Amygdala (tissue), 56 donors: ENCODE measurements around the gene MEF2B.
"Not testable (repeated sequence)": the region's sequence is repeated elsewhere in the genome, so short reads cannot be mapped to it uniquely, and the experiment has no call there.

Source experiments
- DNase-seq, 56 donors: peaks; one replicate each; lab custom pipeline; 2025; lab: John Stamatoyannopoulos, UW

MEF2B gene

DNA sequence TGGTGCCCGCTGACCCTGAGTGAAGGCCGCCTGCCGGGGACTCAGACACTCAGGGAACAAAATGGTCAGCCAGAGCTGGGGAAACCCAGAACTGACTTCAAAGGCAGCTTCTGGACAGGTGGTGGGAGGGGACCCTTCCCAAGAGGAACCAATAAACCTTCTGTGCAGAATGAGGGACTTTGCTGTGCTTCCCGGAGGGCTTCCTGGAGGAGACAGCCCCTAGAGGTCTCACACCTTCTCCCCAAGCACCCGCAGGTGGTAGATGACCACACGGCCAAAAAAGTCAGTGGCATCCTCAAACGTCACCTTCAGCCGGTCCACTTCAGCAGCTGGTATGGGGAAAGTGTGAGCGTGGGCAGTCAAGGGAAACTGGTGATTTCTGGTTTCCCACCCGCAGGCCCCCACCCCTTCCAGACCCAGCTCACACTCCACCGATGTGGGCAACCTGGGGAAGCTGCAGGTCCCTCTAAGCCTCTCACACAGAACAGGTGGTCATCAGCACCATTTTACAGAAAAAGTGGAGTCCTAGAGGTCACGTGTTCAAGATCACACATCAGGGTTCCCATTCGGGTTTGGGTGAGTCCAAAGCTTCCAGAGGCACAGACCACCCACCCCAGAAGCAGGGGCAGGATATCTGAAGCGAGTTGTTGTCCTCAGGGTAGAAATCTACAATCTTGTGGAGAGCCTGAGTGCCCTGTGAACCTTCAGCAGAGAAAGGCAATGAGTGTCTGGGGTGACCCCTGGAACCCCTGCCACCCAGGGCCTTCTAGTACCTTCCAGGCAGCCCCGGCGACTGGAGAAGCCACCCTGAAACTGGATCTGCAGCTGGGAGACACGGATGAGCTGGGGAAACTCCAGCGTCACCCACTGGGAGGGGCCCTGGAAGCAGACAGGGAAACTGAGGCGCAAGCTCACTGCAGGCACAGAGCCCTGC lies 31.9 kb upstream of the MEF2B start:
- no peak for DNase-seq

DNA sequence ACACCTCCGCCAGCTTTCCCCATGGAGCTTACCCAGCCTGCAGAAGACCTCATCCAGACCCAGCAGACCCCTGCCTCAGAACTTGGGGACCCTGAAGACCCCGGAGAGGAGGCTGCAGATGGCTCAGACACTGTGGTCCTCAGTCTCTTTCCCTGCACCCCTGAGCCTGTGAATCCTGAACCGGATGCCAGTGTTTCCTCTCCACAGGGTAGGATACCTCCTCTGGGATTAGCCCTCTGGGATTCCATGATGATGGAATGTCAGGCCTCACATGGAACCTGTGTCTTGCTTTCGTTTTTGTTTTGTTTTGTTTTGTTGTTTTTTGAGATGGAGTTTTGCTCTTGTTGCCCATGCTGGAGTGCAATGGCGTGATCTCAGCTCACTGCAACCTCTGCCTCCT lies 23.9 kb upstream of the MEF2B start:
- DNase-seq, result no peak

- DNase-seq, result no peak
Measured at GRCh38 chr19:19192910-19193423, 22.9 kb upstream of the MEF2B start.

DNA sequence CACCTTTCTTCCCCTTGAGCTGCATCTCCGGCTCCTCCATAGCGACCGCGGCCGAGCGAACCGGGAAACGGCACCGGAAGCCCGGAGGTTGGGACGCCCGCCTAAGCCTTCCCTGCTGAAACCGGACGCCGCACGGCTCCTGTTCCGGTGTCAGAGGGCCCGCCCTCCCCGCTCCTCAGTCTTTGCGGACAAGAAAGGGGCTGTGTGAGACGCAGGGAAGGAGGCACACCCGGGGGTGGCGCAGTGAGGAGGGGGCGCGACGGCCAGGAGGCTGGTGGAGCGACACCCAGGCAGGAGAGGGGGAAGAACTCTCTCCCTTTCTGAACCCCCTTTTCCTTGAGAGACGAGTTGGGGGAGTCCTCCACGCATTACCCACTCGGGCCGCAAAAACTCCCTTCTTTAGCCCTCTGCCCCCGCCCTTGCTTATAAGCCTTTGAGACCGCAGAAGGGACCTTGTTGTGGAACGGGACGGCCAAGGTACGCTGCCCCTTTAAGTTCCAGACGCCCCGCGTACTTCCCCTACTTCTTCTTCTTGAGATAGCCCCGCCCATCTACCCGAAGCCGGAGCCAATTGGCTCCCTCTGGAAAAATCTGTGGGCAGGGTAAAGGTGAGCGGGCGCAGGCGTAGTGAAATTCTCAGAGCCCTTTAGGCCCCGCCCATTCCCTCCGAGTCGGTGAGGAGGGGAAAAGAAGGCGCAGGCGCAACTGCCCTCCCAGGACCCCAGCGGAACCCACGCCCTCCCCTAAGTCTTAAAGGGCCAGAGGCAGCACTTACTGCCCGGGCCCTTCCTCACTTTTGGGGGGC lies 22.2 kb upstream of the MEF2B start, which contains the start of the genes BORCS8 and RFXANK:
BORCS8 (minus strand) TSS at position 75 of the 805 bp plus-strand sequence; CDS start at position 40, 35 bp downstream.
RFXANK (plus strand) TSS at position 181 of the 805 bp plus-strand sequence. CDS start 1,689 bp downstream, outside the sequence.
- DNase-seq, result peak; percentile 69 to 99 (median 97)

DNA sequence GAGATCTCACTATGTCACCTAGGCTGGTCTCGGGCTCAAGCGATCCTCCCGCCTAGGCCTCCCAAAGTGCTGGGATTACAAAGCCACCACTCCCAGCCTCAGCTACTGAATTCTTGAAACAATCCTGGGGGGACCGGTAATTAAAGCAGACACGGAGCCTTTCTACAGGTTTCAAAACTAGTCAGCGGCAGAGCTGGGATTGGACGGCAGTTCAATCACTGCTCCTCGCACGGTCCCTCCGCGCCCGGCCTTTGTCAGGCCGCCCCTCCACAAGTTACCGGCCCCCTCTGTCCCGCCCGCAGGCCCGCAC lies 21.7 kb upstream of the MEF2B start:
- DNase-seq, result no peak

GRCh38 chr19:19186742-19187141 lies 16.7 kb upstream of the MEF2B start:
- no peak for DNase-seq

DNA sequence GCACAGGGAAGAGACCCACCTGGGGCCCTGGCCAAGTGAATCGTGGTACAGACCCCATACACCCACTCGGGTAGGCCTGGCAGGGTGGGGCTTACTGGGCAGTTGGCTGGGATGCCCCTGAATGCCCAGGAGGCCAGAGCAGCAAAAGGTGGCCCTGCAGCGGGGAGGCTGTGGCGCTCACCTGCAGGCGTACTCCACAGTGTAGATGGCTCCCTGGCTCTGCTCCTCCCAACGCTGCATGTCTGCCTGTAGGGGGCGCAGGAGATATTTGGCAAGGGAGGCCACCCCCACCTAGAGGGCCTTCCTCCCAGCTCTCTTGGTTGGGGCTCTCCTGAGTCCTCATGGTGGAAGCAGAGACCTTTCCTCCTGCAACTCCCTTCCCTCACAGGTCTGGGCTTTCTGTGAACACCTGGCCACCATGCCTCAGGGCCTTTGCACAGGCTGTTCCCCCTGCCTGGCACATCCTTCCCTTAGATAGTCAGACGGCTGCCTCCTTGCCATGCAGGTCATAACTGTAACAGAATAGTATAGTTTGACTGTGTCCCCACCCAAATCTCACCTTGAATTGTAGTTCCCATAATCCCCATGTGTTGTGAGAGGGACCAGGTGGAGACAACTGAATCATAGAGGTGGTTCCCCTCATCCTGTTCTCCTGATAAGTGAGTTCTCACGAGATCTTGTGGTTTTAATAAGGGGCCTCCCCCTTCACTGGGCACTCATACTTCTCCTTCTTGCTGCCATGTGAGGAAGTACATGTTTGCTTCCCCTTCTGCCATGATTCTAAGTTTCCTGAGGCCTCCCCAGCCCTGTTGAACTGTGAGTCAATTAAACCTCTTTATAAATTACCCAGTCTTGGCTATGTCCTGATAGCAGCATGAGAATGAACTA lies 16.0 kb upstream of the MEF2B start:
- peak in 6 of 56 donors; percentile 3 to 8 (median 4) for DNase-seq

GRCh38 chr19:19181488-19181998 lies 11.5 kb upstream of the MEF2B start:
- no peak for DNase-seq

- no peak for DNase-seq
Measured at GRCh38 chr19:19179548-19180441, 9.7 kb upstream of the MEF2B start.

DNA sequence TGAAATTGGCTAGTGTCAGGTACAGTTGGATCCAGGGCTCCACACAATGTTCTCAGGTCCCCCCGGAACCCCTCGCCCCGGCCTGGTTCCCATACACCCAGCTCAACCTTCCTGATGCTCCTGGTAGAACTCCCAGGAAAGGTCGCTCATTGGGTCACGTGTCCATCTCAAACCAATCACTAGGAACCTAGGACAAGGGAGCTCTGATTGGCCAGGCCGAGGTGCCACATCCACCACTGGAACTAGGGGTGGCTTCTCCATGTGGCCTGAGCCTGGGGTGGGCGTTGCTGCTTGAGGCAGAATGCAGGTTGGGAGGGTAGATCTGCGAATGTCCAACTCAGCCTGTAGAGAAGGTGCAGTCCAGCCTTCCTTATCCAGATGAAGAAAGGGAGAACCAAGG lies 6.9 kb upstream of the MEF2B start:
- peak in 1 of 56 donors; percentile 13 for DNase-seq

DNA sequence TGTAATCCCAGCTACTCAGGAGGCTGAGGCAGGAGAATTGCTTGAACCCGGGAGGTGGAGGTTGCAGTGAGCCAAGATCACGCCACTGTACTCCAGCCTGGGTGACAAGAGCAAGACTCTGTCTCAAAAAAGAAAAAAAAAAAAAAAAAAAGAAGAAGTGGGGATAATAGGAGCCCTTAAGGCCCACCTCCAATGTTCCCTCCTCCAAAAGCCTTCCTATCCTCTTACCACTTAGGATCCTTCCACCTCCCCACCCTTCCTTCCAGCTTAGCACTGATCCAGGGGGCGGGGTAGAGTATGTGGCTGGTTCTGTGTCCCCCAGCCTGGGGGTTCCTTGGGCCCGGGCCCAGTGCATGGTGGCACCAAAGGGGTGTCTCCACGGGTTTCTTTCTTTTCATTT lies 3.2 kb upstream of the MEF2B start:
- not testable (repeated sequence) for DNase-seq

- DNase-seq, result no peak
Measured at GRCh38 chr19:19171821-19172532, 1.9 kb upstream of the MEF2B start.

DNA sequence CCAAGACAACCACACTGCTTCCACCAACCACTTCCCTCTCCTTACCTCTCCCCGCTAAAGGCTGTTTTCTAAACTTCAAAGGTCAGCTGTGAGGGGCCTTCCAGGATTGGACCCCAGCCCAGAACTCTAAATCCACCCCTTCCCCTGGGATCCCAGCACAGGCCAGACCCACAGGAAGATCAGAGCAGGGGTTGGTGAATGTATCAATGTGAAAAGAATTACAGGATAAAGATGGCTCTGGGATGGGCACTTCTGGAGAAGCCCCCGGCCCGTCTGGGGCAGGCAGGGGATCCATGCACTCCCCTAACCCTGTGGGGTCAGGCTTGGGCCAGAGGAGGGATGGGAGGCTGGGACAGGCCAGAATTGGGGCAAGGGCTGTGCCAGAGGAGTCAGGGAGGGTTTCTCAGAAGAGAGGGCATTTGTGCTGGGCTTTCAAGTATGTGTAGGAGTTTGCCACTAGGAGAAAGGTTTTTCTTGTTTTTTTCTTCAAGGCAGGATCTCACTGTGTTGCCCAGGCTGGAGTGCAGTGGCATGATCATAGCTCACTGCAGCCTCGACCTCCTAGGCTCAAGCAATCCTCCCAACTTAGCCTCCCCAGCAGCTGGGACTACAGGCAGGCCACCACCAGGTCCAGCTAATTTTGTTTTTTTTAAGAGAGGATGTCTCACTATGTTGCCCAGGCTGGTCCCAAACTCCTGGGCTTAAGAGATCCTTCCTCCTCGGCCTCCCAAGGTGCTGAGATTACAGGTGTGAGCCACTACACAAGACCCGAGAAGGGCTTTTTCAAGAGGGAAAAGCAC lies 1.0 kb upstream of the MEF2B start:
- DNase-seq, result no peak

DNA sequence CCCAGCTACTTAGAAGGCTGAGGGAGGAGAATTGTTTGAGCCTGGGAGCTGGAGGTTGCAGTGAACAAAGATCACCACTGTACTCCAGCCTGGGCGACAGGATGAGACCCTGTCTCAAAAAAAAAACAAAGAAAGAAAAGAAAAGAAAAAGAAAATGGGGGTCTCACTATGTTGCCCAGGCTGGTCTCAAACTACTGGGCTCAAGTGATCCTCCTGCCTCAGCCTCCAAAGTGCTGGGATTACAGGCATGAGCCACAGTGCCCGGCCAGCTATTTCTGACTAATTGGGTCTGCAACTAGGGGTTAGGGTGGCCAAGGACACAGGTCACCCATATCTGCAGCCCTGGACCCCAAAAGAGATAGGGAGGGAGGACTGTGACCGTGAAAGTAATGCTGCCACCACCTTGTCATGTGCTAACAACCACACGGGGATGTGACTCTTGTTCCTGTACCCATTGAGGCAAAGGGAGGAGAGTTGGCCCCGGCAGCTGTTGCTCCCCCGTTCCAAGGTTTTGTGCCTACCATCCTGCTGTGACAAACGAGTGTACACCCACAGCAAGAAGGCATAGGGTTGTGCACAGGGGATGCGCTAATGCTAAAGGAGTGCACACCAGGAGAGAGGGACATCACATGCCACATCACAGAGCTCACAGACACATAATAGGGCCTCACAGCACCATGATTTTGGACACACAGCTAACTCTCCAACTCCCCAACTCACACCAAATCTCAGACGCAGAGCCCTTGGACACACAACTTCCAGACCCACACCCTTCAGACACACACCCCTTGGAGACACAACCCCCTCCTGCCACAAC lies 619 bp downstream of the MEF2B start:
- DNase-seq, result no peak

DNA sequence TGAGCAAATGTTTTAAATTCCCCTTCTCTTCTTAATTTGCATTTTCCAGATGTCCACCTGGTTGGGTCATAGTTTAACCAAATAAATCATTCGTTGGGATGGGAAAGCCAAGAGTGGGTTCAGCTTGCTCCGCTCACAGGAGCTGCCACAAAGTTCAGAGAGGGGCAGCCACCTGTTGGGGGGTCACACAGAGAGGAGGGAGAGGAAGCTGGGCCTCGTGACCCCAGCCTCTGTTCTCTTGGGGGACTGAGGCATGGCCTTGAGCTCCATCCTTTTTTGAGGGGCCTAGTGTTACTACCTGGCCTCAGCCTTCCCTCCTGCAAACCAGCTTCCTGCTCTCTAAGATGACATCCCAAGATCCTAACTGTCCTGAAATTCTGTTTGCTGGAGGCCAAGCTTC lies 2.5 kb downstream of the MEF2B start:
- no peak for DNase-seq

GRCh38 chr19:19165396-19165795 lies 4.7 kb downstream of the MEF2B start:
- DNase-seq, result no peak

GRCh38 chr19:19162495-19162894 lies 7.6 kb downstream of the MEF2B start:
- DNase-seq, result no peak
